C4-2B (cell line): ENCODE data around the gene RASL12.

Source experiments
- ZFX ChIP-seq: fragments of 450-650 bp; IDR thresholded peaks from 2 replicates; pipeline ENCODE4 v1.6.1; 2017
- TF ChIP-seq, protein P1 (sequence below): fragments of 450-650 bp; conservative IDR thresholded peaks from 2 replicates; pipeline ENCODE4 v1.5.1; 2017; ENCODE audit warnings: mild to moderate bottlenecking

DNA sequence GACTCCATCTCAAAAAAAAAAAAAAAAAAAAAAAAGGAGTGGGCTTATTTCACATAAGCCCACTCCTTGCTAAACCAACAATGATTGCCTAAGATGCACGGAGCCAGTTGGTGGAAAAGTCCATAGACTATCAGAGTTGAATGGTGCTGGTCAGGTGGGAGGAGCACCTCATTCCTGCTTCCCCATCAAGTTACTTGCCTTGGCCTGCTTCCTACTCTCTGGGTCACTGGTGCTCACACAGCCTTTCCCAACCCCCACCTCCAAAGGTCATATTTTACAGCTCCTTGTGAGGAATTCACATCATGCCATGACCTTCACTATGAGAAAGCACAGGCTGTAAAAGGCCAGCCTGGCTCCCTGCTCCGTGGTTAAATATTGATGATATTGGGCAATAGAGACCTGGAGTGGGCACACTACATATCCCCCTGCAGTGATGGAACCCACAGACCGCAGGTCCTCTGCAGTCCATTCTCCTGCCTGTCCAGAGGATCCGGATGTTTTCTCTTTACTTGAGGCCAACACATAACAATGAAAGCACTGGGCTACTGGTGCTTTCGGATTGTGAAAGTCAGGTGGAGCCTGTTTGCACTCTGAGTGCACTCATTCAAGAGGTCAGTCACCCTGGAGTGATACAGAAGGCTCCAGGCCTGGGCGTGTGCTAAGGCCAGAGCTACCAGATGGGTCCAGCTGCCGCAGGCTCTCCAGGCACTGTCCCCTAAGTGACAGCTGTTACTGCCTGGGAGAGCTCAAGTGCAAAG lies 22.9 kb downstream of the RASL12 start, which contains the start of gene SLC51B:
- TF ChIP-seq, protein P1, sequence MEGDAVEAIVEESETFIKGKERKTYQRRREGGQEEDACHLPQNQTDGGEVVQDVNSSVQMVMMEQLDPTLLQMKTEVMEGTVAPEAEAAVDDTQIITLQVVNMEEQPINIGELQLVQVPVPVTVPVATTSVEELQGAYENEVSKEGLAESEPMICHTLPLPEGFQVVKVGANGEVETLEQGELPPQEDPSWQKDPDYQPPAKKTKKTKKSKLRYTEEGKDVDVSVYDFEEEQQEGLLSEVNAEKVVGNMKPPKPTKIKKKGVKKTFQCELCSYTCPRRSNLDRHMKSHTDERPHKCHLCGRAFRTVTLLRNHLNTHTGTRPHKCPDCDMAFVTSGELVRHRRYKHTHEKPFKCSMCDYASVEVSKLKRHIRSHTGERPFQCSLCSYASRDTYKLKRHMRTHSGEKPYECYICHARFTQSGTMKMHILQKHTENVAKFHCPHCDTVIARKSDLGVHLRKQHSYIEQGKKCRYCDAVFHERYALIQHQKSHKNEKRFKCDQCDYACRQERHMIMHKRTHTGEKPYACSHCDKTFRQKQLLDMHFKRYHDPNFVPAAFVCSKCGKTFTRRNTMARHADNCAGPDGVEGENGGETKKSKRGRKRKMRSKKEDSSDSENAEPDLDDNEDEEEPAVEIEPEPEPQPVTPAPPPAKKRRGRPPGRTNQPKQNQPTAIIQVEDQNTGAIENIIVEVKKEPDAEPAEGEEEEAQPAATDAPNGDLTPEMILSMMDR, result no peak
- no peak for TF ChIP-seq ZFX
